Hematopoietic multipotent progenitor cell (in vitro differentiated cells): ENCODE results near the gene AFTPH. TPM values are rescaled to one million over a fixed set of nuclear protein-coding genes. Genes with fewer than 3 reads are reported as not detected.

Experiments
- DNase-seq, 3 donors: peaks; one replicate each; pipeline ENCODE4 v3.0.0-alpha.2; 2011 to 2015; ENCODE audit warnings: low read depth in 2 of 3, low spot score in 2 of 3
- total RNA-seq: library from RNA; depleted of rRNA; stranded (reverse); fragments of >200 nt; gene quantifications from one replicate; pipeline ENCODE4 v1.2.3, GENCODE V29; 2012

The AFTPH gene
- total RNA-seq, 1 donor, result 33.1 TPM

DNA sequence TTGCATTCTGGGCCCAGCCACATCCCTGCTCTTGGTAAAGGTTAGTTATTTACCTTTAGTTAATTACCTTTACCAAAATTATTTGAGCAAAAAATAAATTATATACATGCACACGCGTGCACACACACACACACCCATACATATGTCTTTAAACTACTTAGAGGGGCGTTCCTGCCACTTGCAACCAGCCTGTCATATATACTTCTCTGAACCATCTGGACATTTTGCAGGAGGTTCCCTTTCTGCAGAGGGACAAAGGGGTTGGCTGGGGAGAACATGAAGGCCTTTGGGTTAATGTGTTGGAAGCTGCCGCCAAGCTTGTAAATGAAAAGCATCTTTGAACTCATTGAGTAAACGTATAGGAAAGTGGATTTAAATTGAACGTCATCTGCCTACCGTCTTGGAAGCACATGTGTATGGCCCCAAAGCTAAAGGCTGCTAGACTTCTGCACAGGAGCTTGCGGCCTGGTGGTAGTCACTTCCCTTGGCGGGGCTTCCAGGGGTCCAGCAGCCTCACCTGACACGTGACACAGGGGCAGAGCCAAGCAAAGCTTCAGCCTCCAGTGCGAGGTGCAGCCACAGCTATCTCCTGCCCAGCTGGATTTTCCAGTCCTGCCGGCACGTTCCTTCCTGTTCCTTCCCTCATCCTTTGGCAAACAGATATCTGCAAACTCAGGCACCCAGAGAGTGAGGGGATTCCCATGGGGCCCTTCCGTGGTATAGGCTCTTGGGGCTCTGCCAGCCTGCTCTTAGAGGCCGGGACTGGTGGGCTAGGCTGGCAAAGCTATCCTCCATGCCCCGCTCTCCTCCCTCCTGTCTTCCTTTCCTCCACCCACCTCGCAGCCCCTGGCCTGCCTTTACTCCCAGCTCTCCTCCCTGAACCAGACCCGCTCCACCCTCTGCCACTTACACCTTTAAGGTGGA lies 83.5 kb downstream of the AFTPH start:
- DNase-seq, result peak in 2 of 3 donors; percentile 22 to 23

- DNase-seq, result peak in 1 of 3 donors; percentile 36
Measured at GRCh38 chr2:64608867-64609226, 84.7 kb downstream of the AFTPH start.

DNA sequence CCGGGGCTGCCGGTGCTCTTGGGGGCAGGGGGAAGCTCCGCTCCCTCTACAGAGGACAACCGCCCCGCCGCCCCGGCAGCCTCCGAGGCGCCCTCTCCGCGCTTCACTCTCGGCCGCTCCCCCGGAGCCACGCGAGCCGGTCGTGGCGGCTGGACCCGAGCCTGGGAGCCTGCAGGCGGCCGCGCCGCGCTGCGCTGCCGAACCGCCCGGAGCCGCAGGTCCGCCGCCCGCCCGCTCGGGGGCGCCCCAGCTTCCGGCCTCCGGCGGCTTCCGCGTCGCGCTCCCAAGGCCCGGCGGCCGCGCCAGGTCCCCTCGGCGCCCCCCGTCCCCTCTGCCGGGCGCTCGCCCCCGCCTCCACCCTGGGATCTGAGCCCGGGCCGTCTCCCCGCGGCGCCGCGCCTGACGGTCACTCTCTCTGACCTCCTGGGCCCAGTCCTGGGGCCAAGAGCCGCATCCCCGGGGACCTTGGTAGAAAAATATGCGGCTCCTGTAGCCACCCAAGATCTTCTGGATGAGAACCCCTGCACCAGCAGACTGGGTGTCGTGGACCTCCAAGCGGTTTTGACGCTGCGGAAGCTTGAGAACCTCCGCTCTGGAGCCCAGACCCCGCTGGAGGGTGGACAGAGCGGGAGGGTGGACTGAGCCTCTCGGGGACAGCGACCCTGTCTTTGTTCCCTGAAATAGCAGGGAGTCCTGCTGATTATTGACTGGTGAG lies 85.3 kb downstream of the AFTPH start:
- DNase-seq, result peak; percentile 56 to 79 (median 79)

GRCh38 chr2:64609942-64610281 lies 85.8 kb downstream of the AFTPH start:
- DNase-seq, result no peak

DNA sequence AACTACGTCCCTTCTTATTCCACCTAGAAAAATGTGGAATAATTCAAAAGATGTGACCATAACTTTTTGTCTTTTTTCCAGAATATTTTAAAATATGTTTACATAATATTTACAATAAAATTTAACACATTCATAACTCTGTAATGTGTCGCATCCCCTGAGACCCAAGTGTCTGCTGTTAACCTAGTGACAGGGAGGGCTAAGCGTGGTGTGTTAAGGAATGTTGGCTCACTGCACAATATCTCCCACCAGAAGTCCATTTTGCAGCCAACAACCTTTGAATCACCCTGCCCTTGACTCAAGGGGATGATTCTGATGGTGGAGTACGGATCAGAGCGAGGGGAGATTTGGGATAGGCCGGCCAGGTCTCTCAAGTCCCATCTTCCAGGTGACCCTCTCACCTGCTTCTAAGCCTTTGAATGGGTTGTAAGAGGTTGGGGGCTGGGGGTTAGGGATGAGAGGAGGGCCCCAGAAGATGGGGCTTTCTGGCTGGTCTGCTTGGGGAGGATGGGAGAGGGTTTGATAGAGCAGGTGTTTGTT lies 86.3 kb downstream of the AFTPH start:
- DNase-seq, result no peak

DNA sequence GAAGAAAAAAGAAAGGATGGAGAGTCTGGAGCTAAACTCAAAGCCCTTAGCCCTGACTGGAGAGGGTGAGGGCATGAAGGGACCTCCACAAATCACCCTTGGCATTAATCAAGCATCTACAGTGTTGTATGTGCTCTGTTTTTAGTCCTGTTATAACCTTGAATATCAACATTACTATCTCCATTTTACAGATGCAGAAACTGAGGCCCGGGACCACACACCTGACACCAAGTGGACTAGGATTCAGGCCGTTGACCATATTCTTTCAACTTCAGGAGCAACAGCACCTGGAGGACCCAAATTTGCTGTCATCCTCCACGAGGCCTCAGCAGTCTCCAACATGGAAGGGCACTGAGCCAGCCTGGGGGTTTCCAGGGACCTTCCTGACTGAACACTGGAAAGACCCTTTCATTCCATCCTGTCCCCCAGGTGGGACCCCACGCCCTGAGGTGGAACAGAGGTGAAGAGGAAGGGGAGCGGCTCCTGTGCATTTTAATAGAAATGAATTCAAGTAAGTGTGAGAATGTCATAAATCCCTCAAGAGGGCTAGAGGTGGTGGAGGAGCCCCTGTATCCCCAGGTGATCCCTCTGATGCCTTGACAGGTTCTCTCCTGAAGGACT lies 88.6 kb downstream of the AFTPH start:
- DNase-seq, result no peak

- no peak for DNase-seq
Measured at GRCh38 chr2:64613276-64613675, 89.1 kb downstream of the AFTPH start.

- DNase-seq, result no peak
Measured at GRCh38 chr2:64615192-64615763, 91.2 kb downstream of the AFTPH start.

DNA sequence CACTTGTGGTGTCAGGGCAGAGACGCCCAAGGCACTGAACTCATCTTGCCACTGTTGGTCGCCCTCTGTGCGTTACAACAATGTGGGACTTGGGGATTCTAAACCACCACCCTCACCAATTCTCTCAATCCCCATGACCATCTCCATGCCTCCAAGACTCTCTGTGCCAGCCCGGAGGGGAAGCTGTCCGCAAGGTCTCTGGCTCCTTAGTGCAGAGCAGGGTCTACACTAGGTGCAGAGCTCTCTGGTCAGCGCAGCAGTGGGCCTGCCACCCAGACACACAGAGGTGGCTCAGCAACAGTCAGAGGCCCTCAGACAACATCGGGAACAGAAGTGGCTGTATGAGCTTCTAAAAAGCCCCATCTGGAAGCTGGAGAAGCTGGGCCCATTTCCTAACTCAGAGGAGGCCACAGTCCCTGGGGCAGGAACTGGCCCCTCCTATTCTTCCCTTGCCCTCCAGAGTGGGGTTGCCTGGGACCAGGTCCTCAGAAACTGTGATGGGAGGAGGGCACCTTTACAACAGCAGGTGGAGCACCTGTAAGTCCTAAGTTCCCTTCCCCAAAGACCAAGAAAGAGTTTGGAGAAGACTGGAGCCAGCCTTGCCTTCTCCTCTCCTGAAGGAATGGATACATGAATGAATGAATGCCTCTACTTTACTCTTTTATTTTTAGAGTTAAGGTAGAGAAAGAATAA lies 91.9 kb downstream of the AFTPH start:
- no peak for DNase-seq

DNA sequence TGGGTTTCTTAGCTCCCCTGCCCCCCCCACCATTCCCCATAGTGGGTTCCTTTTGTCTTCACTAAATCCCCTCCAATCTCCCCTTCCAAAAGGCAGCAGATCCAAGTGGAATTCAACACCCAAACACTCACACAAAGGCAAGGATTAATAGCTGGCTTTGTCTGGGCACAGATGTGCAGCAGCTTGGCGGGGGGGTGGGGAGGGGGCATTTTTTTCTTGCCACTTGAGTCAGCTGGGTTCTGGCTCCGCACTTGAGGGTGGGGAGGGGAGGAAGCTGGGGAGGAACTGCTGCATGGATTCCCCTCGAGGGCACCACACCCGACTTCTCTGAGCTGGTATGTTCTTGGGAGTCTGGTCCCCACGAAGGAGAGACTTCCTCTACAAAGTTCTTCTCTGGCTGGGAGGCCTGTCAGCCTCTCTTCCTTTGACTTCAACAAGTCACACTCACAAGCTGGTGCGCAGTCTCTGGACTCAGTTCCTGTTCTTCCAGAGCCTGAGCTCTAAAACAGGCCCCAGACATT lies 93.6 kb downstream of the AFTPH start:
- DNase-seq, result peak in 2 of 3 donors; percentile 29 to 54

DNA sequence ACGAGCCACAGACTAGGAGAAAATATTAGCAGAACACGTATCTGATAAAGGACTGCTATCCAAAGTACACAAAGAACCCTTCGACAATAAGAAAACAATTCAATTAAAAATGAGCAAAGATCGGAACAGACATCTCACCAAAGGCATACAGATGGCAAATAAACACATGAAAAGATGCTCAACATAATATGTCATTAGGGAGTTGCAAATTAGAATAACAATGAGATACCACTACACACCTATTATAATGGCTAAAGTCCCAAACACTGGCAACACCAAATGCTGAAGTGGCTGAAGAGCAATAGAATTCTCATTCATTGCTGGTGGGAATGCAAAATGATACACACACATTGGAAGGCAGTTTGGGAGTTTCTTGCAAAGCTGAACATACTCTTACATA lies 96.5 kb downstream of the AFTPH start:
- DNase-seq, result no peak

GRCh38 chr2:64622443-64623241 lies 98.5 kb downstream of the AFTPH start:
- DNase-seq, result no peak

- no peak for DNase-seq
Measured at GRCh38 chr2:64623242-64623850, 99.2 kb downstream of the AFTPH start.

GRCh38 chr2:64624108-64624610 lies 100.0 kb downstream of the AFTPH start:
- DNase-seq, result no peak

GRCh38 chr2:64624862-64625261 lies 100.7 kb downstream of the AFTPH start:
- DNase-seq, result no peak

DNA sequence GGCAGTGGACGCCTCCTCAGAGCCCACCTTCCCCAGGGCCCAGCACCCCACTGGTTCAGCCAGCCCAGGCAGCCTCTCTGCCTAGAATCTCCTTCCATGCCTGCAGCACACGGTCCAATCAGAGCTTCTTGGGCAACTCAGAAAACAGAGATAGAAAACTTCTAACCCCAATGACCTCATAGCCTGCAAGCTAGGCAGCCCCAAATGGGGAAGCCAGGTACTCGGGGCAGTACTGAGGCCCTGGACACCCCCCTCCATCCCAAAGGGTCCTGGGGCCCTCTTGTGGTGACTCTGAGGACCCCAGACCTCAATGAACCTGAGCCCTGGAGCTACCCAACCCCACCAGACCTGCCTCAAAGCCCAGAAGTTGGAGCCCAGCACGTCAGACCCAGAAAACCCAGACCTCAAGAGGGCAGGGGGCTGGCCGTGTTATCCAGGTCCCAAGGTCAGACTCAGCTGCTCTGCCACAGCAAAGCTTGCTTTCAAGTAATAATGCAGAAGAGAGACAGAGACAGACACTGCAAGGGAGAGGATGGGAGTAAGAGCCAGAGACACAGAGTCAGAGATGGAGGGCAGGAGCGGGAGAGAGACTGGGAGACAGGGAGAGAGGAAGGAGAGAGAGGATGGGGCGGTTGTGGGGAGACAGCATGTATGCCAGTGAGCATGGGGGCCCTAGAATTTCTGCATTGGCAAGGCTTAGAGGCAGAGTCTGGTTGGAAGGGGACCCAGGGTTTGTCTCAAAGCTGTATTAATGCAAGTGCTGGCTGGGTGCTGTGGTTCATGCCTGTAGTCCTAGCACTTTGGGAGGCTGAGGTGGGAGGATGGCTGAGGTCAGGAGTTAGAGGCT lies 101.4 kb downstream of the AFTPH start:
- DNase-seq, result peak in 2 of 3 donors; percentile 54 to 66

GRCh38 chr2:64626146-64626809 lies 102.2 kb downstream of the AFTPH start:
- no peak for DNase-seq
